Glutamatergic neuron (in vitro differentiated cells): Measurements from ENCODE around the gene SV2B. TPM values are rescaled to one million over a fixed set of nuclear protein-coding genes. Genes with fewer than 3 reads are reported as not detected.

Experiments used
- DNase-seq: peaks from one replicate; pipeline ENCODE4 v3.0.0; 2022
- H3K27ac Mint-ChIP-seq: one replicate; pipeline ENCODE4 v1.8.0; 2020; ENCODE audit warnings: mild to moderate bottlenecking, mixed read lengths, inconsistent platforms; ENCODE audit not compliant: unreplicated experiment
- H3K27me3 Mint-ChIP-seq: one replicate; pipeline ENCODE4 v1.8.0; 2020; ENCODE audit warnings: mild to moderate bottlenecking, moderate library complexity, mixed read lengths, inconsistent platforms; ENCODE audit not compliant: unreplicated experiment
- H3K36me3 Mint-ChIP-seq: one replicate; pipeline ENCODE4 v1.8.0; 2020; ENCODE audit warnings: mild to moderate bottlenecking, mixed read lengths, inconsistent platforms; ENCODE audit not compliant: unreplicated experiment
- H3K4me1 Mint-ChIP-seq: one replicate; pipeline ENCODE4 v1.8.0; 2020; ENCODE audit warnings: mild to moderate bottlenecking, low read depth, mixed read lengths, inconsistent platforms; ENCODE audit not compliant: unreplicated experiment
- H3K4me3 Mint-ChIP-seq: one replicate; pipeline ENCODE4 v1.8.0; 2020; ENCODE audit warnings: mild to moderate bottlenecking, mixed read lengths, inconsistent platforms; ENCODE audit not compliant: unreplicated experiment
- H3K9me3 Mint-ChIP-seq: one replicate; pipeline ENCODE4 v1.8.0; 2020; ENCODE audit warnings: mild to moderate bottlenecking, moderate library complexity, mixed read lengths, inconsistent platforms; ENCODE audit not compliant: unreplicated experiment
- total RNA-seq: library from RNA; stranded (reverse); fragmentation: NEBNext Ultra II Directional; extraction: Animal tissue kit (Norgen Biotek cat#: 25700); gene quantifications from one replicate; pipeline ENCODE4 v1.2.1, GENCODE V29; 2021; ENCODE audit not compliant: unreplicated experiment
- TF ChIP-seq, protein P1 (sequence below): fragments of 200-600 bp; sonication (generic); IDR thresholded peaks from one replicate; pipeline ENCODE4 v1.5.0; 2021; ENCODE audit not compliant: partially characterized antibody, unreplicated experiment

SV2B gene
- total RNA-seq, 1 donor from 2014 or later = 7.1 TPM

- no peak for DNase-seq
Observed at GRCh38 chr15:91224755-91225380, 124.8 kb downstream of the SV2B start.

GRCh38 chr15:91225741-91226140 is 125.7 kb downstream of the SV2B start:
- peaks cover 2% of the 10 kb centered on the region for H3K27me3 Mint-ChIP-seq
- H3K36me3 Mint-ChIP-seq = no peaks in the 10 kb centered on the region
- H3K4me3 Mint-ChIP-seq = no peak overlapping the region
- H3K9me3 Mint-ChIP-seq = peaks cover 2% of the 10 kb centered on the region
- TF ChIP-seq, protein P1, sequence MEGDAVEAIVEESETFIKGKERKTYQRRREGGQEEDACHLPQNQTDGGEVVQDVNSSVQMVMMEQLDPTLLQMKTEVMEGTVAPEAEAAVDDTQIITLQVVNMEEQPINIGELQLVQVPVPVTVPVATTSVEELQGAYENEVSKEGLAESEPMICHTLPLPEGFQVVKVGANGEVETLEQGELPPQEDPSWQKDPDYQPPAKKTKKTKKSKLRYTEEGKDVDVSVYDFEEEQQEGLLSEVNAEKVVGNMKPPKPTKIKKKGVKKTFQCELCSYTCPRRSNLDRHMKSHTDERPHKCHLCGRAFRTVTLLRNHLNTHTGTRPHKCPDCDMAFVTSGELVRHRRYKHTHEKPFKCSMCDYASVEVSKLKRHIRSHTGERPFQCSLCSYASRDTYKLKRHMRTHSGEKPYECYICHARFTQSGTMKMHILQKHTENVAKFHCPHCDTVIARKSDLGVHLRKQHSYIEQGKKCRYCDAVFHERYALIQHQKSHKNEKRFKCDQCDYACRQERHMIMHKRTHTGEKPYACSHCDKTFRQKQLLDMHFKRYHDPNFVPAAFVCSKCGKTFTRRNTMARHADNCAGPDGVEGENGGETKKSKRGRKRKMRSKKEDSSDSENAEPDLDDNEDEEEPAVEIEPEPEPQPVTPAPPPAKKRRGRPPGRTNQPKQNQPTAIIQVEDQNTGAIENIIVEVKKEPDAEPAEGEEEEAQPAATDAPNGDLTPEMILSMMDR = no peak
- no peak overlapping the region for H3K27ac Mint-ChIP-seq
- DNase-seq = no peak
- peaks cover 11% of the 10 kb centered on the region for H3K4me1 Mint-ChIP-seq

More at GRCh38 chr15:91224755-91225380, 124.8 kb downstream of the SV2B start:
- H3K9me3 Mint-ChIP-seq = no peaks in the 10 kb centered on the region
- H3K4me3 Mint-ChIP-seq = no peak overlapping the region
- H3K27me3 Mint-ChIP-seq = peaks cover 2% of the 10 kb centered on the region
- H3K27ac Mint-ChIP-seq = no peak overlapping the region
- TF ChIP-seq, protein P1 = peak; percentile 85
- no peaks in the 10 kb centered on the region for H3K36me3 Mint-ChIP-seq
- H3K4me1 Mint-ChIP-seq = peaks cover 11% of the 10 kb centered on the region

GRCh38 chr15:91227117-91227516 is 127.1 kb downstream of the SV2B start:
- no peak for DNase-seq

DNA sequence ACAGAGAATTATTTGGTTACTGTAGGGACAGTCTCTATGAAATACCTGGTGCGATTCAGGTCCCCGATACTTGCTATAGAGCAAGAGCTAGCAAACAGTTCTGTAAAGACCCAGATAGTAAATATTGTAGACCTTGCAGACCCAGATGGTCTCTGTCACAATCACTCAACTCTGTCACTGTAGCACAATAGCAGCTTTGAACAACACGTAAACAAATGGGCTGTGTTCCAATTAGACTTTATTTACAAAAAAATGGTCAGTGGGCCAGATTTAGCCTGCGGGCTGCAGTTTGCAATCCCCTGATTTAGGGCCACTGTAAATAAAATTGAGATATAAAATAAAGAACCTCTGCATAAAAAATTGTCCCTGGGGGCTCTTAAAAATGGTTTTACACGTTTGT is 127.7 kb downstream of the SV2B start:
- H3K9me3 Mint-ChIP-seq = peaks cover 3% of the 10 kb centered on the region
- H3K27ac Mint-ChIP-seq = no peak overlapping the region
- peaks cover 11% of the 10 kb centered on the region for H3K4me1 Mint-ChIP-seq
- no peaks in the 10 kb centered on the region for H3K36me3 Mint-ChIP-seq
- peaks cover 2% of the 10 kb centered on the region for H3K27me3 Mint-ChIP-seq
- no peak overlapping the region for H3K4me3 Mint-ChIP-seq
- no peak for DNase-seq
- TF ChIP-seq, protein P1 = no peak

More at GRCh38 chr15:91227117-91227516, 127.1 kb downstream of the SV2B start:
- Mint-ChIP-seq H3K9me3 (peaks cover 3% of the 10 kb centered on the region), H3K27me3 (peaks cover 2% of the 10 kb centered on the region), H3K4me1 (peaks cover 11% of the 10 kb centered on the region), H3K36me3 (no peaks in the 10 kb centered on the region), H3K27ac (peak overlapping the region; percentile 3), H3K4me3 (no peak overlapping the region)
- TF ChIP-seq, protein P1 = no peak

GRCh38 chr15:91228383-91228782 is 128.3 kb downstream of the SV2B start:
- peaks cover 3% of the 10 kb centered on the region for H3K9me3 Mint-ChIP-seq
- H3K27ac Mint-ChIP-seq = no peak overlapping the region
- H3K27me3 Mint-ChIP-seq = peaks cover 2% of the 10 kb centered on the region
- no peak for DNase-seq
- TF ChIP-seq, protein P1 = no peak
- H3K4me3 Mint-ChIP-seq = no peak overlapping the region
- H3K36me3 Mint-ChIP-seq = no peaks in the 10 kb centered on the region
- peaks cover 11% of the 10 kb centered on the region for H3K4me1 Mint-ChIP-seq
